ENCODE results near the gene MXRA7.
A peak's percentile ranks its signal among the peaks of the same experiment; 100 is the strongest.

The MXRA7 gene

DNA sequence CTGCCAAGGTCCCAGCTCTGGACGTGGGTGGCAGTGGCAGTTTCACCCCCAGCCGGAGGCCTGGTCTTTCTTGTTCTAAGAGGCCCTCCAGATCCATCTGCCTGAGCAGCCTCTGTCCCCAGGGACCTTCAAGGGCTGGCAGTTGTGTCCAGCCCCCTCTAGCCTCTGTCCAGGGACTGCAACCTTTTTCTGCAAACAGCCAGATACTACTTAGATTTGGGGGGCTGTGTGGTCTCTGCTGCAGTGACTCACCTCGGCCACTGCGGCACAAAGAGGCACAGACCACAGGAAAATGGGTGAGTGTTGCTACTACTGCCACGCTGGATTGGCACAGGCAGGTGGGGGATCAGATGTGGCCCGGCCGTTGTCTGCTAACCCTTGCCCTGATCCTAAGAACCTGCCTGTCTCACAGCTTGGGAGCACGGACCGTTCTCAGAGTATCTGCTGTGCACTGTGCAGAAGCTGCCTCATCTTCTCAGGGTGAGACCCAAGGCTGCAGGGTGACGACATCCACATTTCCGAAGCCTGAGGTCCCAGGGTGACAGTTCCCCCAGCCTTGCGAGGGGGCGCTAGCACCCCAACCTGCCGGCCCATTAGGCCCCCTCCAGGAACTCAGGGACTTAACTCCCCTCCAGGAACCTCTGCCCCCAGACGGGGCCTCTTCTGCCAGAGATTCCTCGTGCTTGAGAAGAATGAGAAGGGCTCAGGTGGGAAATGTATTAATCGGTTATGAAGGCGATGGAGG lies 27.6 kb downstream of the MXRA7 start:
- DNase-seq (ENCODE audit: low read depth) = no peak
- H3K4me3 ChIP-seq (replicated peaks; ENCODE audit: low read depth, low read length) = no peak overlapping the region
- TF ChIP-seq, protein P1, sequence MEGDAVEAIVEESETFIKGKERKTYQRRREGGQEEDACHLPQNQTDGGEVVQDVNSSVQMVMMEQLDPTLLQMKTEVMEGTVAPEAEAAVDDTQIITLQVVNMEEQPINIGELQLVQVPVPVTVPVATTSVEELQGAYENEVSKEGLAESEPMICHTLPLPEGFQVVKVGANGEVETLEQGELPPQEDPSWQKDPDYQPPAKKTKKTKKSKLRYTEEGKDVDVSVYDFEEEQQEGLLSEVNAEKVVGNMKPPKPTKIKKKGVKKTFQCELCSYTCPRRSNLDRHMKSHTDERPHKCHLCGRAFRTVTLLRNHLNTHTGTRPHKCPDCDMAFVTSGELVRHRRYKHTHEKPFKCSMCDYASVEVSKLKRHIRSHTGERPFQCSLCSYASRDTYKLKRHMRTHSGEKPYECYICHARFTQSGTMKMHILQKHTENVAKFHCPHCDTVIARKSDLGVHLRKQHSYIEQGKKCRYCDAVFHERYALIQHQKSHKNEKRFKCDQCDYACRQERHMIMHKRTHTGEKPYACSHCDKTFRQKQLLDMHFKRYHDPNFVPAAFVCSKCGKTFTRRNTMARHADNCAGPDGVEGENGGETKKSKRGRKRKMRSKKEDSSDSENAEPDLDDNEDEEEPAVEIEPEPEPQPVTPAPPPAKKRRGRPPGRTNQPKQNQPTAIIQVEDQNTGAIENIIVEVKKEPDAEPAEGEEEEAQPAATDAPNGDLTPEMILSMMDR (IDR thresholded peaks at IDR 0.05; ENCODE audit: low read length, missing control alignments) = no peak

DNA sequence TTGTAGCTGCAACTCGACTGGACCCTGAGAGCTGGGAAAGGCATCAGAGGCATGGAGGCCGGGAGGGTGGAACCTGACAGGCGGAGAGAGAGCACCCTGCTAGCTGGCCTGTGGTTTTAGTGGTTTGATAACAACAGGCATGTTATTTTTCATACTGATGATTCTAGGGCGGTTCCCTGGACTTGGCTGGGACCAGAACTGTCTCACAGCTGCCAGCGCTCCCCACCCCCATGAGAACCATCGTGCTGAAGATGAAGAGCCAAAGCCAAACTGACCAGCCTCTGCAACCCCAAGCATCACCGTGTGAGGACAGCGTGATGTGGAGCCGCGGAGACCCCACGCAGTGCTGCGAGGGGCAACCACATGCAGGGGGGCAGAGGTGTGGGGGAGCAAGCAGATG lies 28.5 kb downstream of the MXRA7 start:
- DNase-seq (ENCODE audit: low read depth) = peak; percentile 78
- TF ChIP-seq, protein P1 (IDR thresholded peaks at IDR 0.05; ENCODE audit: low read length, missing control alignments) = no peak
- H3K4me3 ChIP-seq (replicated peaks; ENCODE audit: low read depth, low read length) = no peak overlapping the region

DNA sequence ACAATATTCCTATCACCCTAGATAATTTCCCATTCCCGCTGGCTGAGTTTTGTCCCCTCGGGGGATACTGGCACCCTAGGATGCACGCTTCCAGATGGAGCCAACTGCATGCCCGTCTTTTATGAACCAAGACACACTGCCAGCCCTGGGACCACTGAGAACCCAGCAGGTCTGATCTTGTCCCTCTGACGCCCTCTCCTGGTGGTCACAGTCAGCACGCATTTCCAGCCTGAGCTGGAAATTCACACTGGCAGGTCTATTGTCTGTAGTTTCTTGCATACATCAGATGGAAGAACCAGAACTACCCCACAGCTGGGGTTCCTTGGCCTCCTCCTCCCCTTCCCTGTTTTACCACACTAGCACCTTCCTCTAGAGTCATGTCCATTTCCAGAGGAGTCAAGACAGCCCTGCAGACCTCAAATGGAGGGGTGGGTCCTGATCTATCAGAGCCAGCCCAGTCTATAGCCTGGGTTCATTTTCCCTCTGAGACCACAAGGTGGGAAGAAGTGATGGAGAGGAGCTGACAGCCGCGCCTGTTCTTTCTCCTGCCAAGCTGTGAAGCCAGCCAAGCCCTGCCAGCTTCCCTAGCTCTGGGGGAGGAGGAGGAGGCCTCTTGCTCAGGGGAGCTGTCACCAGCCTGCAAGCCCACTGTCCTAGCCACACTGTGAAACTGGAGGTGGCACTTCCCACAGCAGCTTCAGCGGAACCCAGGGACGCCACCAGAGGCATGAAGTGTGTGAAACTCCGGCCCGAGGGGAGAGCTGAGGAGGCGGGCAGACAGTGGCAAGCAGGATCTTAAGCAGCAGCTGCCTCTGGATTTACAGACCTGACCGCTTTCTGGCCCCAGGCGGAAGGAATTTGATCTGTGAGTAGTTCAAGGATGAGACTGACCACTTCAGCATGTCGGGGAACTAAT lies 29.3 kb downstream of the MXRA7 start:
- TF ChIP-seq, protein P1 (IDR thresholded peaks at IDR 0.05; ENCODE audit: low read length, missing control alignments) = peak; percentile 91
- peak; percentile 84 for DNase-seq (ENCODE audit: low read depth)
- H3K4me3 ChIP-seq (replicated peaks; ENCODE audit: low read depth, low read length) = no peak overlapping the region

DNA sequence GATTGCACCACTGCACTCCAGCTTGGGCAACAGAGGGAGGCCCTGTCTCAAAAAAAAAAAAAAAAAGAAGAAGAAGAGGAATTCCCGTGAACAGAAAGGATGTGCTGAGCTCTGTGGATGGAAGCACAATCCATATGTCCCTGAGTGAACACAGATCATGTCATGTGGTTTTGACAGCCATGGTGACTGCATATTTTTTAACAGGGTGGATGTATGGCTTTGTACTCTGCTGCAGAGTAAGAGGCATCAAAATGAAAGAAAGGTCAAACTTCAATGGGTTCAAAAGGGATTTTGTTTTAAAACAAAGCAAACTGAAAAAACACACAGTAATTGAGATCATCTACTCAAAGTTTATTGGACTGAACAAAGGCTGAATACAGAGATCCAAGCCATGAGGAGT lies 31.5 kb downstream of the MXRA7 start:
- TF ChIP-seq, protein P1 (IDR thresholded peaks at IDR 0.05; ENCODE audit: low read length, missing control alignments) = no peak
- H3K4me3 ChIP-seq (replicated peaks; ENCODE audit: low read depth, low read length) = no peak overlapping the region
- DNase-seq (ENCODE audit: low read depth) = no peak

DNA sequence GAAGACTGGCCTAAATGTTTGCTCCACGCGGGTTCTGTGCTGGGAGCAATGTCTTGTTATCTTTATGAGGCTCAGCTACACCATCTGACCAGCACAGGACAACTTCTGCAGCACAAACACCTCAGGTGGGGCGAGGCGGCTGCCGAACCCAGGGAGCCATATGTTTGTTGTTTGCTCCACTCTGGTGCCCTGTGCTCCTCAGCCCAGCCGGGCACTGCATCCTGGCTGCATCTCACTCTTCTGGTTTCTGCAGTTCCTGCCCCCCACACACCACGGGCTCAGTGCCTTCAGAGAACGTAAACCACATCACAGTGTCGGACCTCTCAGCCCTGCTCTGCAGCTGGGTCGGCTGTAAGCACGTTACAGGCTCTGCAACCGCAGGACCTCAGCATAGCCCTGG lies 32.4 kb downstream of the MXRA7 start:
- TF ChIP-seq, protein P1 (IDR thresholded peaks at IDR 0.05; ENCODE audit: low read length, missing control alignments) = no peak
- no peak overlapping the region for H3K4me3 ChIP-seq (replicated peaks; ENCODE audit: low read depth, low read length)
- no peak for DNase-seq (ENCODE audit: low read depth)

DNA sequence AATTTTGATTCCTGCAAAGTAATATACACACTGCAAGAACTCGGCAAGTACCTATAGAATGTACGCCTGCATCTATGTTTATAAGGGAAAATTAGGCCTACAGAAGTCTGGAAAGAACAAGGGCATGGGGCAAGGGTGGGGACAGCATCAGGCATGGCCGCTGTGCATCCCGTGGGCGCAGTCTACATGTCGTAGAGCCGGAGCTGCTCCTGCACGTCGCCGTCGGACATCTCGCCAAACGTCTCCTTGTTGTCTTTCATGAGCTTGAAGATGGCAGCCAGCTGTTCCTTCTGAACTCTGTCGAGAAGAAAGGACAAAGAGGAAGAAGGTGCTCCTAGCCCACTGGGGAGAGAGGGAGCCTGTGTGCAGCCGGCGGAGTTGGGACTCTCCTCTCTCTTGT lies 33.4 kb downstream of the MXRA7 start:
- DNase-seq (ENCODE audit: low read depth) = no peak
- TF ChIP-seq, protein P1 (IDR thresholded peaks at IDR 0.05; ENCODE audit: low read length, missing control alignments) = no peak
- H3K4me3 ChIP-seq (replicated peaks; ENCODE audit: low read depth, low read length) = no peak overlapping the region

All from fibroblast of pulmonary artery (primary cell).